Measurements from ENCODE around the gene GSTM3.

DNA sequence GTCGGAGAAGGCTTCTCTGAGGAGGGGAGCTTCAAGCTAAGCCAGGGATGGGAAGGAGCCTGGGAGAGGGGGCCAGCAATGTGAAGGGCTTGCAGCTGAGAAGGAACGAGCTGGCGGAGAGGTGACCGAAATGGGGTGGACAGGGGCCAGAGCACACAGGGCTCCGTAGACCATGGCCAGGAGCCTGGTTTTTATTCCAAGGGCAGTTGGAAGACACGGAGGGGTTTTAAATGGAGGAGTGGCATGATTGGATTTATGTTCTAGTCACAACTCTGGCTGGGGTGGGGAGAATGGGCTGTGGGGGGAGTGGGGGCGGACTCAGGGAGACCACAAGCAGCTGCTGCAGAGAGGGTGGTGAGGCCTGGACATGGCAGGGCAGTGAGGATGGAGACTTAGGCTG, 28.0 kb upstream of the GSTM3 start:
- TF ChIP-seq POLR2AphosphoS5 (IDR thresholded peaks at IDR 0.05; ENCODE audit: low read depth, low read length), result no peak
- no peak for TF ChIP-seq FOXP2 (optimal IDR thresholded peaks at IDR 0.05; ENCODE audit: borderline replicate concordance, extremely low read depth, extremely low read length, insufficient read depth)
- no peak for TF ChIP-seq SIN3A (IDR thresholded peaks at IDR 0.05; ENCODE audit: borderline replicate concordance, insufficient read depth, low read length)
- TF ChIP-seq, protein P1, sequence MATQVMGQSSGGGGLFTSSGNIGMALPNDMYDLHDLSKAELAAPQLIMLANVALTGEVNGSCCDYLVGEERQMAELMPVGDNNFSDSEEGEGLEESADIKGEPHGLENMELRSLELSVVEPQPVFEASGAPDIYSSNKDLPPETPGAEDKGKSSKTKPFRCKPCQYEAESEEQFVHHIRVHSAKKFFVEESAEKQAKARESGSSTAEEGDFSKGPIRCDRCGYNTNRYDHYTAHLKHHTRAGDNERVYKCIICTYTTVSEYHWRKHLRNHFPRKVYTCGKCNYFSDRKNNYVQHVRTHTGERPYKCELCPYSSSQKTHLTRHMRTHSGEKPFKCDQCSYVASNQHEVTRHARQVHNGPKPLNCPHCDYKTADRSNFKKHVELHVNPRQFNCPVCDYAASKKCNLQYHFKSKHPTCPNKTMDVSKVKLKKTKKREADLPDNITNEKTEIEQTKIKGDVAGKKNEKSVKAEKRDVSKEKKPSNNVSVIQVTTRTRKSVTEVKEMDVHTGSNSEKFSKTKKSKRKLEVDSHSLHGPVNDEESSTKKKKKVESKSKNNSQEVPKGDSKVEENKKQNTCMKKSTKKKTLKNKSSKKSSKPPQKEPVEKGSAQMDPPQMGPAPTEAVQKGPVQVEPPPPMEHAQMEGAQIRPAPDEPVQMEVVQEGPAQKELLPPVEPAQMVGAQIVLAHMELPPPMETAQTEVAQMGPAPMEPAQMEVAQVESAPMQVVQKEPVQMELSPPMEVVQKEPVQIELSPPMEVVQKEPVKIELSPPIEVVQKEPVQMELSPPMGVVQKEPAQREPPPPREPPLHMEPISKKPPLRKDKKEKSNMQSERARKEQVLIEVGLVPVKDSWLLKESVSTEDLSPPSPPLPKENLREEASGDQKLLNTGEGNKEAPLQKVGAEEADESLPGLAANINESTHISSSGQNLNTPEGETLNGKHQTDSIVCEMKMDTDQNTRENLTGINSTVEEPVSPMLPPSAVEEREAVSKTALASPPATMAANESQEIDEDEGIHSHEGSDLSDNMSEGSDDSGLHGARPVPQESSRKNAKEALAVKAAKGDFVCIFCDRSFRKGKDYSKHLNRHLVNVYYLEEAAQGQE (IDR thresholded peaks at IDR 0.05; ENCODE audit: insufficient read depth in 1 of 2, low read depth in 2 of 2, low read length in 2 of 2), result no peak
- TF ChIP-seq TAF1 (IDR thresholded peaks at IDR 0.05; ENCODE audit: borderline replicate concordance, insufficient read depth, low read length), result no peak
